Activated CD4-positive, alpha-beta T cell treated with anti-CD3 and anti-CD28 coated beads, Interleukin-2, Interleukin-4, amounts not matched to agents 100 ng/mL and 50 ng/mL, durations not matched to agents 16 hours and 8 hours (primary cell): Measurements from ENCODE around the gene TBC1D19.
"Not testable (repeated sequence)": the region's sequence is repeated elsewhere in the genome, so short reads cannot be mapped to it uniquely, and the experiment has no call there.

Source experiments
- DNase-seq: peaks from one replicate; pipeline ENCODE4 v3.0.0-alpha.2; 2020; ENCODE audit warnings: low spot score

Gene TBC1D19

GRCh38 chr4:26596843-26597242 is 13.0 kb downstream of the TBC1D19 start:
- DNase-seq = no peak

- DNase-seq = no peak
These were observed 17.3 kb downstream of the TBC1D19 start for GRCh38 chr4:26601204-26601603.

- no peak for DNase-seq
These were observed 23.9 kb downstream of the TBC1D19 start for GRCh38 chr4:26607776-26608175.

GRCh38 chr4:26609391-26609790 is 25.5 kb downstream of the TBC1D19 start:
- DNase-seq = no peak

- no peak for DNase-seq
These were observed 26.0 kb downstream of the TBC1D19 start for GRCh38 chr4:26609868-26610267.

GRCh38 chr4:26611372-26611771 is 27.5 kb downstream of the TBC1D19 start:
- DNase-seq = no peak

- no peak for DNase-seq
These were observed 28.0 kb downstream of the TBC1D19 start for GRCh38 chr4:26611885-26612284.

GRCh38 chr4:26613237-26613636 is 29.4 kb downstream of the TBC1D19 start:
- DNase-seq = no peak

GRCh38 chr4:26613735-26614134 is 29.9 kb downstream of the TBC1D19 start:
- no peak for DNase-seq

- no peak for DNase-seq
These were observed 35.9 kb downstream of the TBC1D19 start for GRCh38 chr4:26619784-26620183.

- no peak for DNase-seq
These were observed 37.5 kb downstream of the TBC1D19 start for GRCh38 chr4:26621366-26621765.

GRCh38 chr4:26622913-26623312 is 39.0 kb downstream of the TBC1D19 start:
- DNase-seq = no peak

- DNase-seq = not testable (repeated sequence)
These were observed 42.8 kb downstream of the TBC1D19 start for GRCh38 chr4:26626658-26627057.

- no peak for DNase-seq
These were observed 49.0 kb downstream of the TBC1D19 start for GRCh38 chr4:26632916-26633315.

- DNase-seq = no peak
These were observed 50.4 kb downstream of the TBC1D19 start for GRCh38 chr4:26634237-26634636.

GRCh38 chr4:26636458-26636857 is 52.6 kb downstream of the TBC1D19 start:
- DNase-seq = no peak

GRCh38 chr4:26640639-26641038 is 56.8 kb downstream of the TBC1D19 start:
- DNase-seq = not testable (repeated sequence)

GRCh38 chr4:26647523-26648224 is 63.8 kb downstream of the TBC1D19 start:
- no peak for DNase-seq

- DNase-seq = no peak
These were observed 64.4 kb downstream of the TBC1D19 start for GRCh38 chr4:26648260-26648659.

- DNase-seq = no peak
These were observed 76.4 kb downstream of the TBC1D19 start for GRCh38 chr4:26660261-26660660.

- no peak for DNase-seq
These were observed 80.0 kb downstream of the TBC1D19 start for GRCh38 chr4:26663888-26664287.

GRCh38 chr4:26670903-26671537 is 87.1 kb downstream of the TBC1D19 start:
- DNase-seq = no peak

- DNase-seq = not testable (repeated sequence)
These were observed 95.3 kb downstream of the TBC1D19 start for GRCh38 chr4:26679040-26679695.
